Stimulated activated CD4-positive, alpha-beta T cell treated with anti-CD3 and anti-CD28 coated beads, Interleukin-2, amount 100 ng/mL, for 24 hours (primary cell): ENCODE data around the gene KCNQ2.
A peak's percentile ranks its signal among the peaks of the same experiment; 100 is the strongest.

Experiments used
- DNase-seq, 2 donors: peaks; one replicate each; pipeline ENCODE4 v3.0.0-alpha.2; 2020

KCNQ2 gene

DNA sequence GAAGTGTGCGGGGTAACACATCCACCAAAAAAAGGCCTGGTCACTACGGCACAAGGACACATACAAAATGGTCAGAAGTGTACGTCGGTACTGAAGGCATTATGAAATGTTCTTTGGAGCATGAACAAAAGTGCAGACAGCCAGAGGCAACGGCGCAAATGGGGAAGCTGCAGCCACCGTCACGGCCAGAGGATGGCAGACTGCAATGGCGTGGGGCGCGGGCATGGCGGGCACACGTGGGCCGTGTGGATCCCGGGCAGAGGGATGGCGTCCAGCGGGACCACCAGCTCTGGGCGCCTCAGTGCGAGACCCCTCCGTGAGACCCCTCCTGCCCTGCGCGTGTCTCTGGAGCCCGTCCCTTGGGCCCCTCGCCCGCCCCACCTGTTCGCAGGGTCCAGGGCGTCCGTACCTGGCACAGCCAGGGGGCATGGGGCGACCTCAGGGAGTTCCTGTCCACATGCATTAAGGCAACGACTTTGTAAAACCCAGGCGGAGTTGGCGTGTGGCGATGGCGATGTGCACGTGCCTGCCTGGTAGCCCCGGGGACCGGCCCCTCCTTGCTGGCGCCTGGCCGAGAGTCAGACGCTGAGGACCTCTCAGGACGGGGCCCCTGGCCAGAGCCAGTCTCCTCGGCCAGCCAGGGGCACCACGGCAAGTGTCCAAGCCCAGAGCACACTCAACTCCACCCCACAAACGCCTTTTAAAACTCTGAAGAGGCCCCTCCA lies 71.8 kb downstream of the KCNQ2 start:
- no peak for DNase-seq

DNA sequence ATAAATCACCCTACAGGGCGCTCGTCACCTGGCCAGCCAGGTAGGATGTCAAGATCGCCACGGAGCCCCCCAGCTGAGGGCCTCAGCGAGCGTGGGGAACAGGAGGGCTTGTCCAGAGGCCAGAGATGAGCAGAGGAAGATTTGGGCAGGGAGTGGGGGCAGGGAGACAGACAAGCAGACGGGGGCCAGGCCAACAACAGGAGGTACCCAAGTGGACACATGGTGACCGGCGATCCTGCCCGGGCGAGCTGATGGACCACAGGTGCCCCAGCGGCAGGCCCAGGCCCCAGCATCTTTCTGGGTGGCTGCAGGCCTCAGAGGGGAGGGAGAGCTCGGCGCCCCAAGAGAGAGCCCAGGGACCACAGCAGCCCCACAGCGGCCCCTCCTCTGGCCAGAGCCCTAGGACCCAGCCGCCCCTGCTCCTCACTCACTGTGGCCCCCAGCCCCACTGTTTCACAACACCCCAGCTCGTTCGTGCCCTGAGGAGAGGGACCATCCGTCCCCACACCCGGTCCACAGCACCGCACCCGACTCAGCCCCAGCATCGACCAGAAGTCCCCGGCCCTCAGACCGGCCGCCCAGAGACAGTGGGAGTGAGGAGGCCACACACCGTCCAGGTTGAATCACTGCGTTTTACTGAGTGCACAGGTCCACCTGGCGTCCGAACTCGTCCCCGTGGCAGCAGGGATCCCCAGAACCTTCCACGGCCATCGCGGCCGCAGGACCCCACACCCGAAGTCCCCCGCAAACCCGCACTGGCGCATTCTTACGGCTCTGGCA lies 72.7 kb downstream of the KCNQ2 start:
- DNase-seq = no peak

DNA sequence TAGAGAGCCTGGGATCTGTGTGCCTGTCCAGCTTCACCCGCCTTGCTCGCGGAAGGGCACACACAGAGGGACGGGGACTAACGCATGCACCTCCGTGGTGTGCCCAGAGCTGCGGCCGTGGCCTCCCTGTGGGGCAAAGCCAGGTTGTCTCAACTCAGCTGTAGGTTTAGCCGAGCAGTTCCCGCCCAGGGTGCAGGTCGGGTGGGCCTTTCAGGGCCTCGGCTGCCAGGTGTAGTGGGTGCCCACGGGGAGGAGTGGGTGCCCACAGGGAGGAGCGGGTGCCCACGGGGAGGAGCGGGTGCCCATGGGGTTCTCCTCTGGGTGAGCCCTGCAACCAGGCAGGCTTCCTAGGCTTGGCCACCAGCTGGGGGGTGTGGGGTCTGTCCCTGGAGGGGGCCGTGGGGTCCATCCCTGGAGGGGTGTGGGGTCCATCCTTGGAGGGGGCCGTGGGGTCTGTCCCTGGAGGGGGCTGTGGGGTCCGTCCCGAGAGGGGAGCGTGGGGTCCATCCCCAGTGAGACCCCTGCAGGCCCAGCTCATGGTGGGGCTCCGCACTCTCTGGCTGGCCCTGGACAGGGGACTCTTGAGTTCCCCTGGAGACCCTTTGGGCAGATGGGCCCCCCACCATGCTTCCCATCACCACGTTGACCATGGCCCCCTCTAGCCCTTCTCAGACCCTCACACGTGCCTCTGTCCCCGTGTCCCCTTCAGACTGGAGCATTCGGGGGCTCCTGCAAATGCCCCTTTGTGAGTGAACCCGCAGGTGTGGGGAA lies 73.5 kb downstream of the KCNQ2 start:
- DNase-seq = no peak

DNA sequence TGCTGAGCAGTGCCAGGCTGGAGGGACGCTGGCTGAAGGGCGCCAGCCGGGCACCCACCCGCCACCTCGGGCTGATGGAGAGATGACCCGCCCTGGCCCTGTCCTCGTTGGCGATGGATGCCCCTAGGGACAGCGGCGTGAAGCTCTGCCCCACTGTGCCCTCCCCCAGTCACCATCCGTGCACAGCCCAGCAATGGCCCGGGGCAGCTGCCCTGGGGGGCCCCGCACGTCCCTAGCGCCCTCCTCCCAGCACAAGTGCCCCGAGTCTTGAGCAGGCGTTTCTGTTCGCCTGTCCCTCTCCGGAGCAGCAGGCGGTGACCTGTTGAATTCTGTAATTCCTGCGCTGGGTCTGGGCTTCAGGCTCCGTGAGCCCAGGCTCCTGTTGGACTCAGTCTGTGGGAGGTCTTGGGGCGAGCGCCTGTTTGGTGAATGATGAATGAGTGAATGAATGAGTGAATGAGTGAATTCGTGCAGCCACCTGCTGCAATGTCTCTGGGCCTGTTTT lies 74.5 kb downstream of the KCNQ2 start:
- DNase-seq = no peak

DNA sequence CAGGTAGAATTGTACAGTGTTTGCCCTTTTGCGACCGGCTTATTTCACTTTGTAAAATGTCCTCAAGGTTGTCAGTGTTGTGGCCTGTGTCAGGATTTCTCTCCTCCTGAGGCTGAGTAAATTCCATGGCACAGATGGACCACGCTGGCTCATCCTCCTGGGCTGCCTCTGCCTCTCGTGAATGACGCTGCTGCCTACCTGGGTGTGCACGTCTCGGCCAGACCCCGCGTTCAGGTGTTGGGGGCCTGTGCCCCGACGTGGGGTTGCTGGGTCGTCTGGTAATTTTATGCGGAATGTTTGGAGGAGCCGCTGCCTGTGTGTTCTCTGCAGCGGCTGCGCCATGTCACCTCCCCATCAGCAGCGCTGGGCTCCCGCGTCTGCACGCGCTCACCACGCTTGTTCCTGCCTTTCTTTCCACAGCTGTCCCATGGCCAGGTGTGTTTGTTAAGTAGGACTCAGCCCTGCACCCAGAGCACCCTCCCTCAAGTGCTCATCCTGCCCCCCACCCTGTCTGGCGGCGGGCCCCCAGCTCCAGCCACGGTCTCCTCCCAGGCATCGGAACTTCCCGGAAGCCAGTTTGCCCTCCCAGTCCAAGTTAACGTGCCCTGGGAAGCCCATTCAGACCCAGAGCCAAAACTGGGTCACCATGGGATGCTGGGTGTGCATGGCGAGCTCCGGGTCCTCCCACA lies 75.2 kb downstream of the KCNQ2 start:
- DNase-seq = no peak

DNA sequence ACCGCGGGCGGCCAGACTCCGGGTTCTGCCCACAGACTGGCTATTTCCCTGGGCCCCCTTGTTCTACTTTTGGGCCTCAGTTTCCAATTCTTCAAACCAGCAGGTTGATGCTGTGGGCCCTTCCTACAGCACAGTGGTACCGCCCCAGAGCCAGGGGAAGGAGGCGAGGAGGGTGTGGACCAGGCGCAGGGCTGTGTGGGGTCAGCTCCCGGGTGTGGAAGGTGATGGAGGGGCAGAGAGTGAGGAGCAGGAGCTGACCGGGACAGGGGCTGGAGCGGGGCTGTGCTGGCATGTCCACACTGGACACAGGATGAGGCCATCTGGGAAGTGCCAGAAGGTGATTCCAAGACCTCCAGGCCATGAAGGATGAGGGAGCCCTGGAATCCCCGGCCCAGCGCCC lies 76.2 kb downstream of the KCNQ2 start:
- no peak for DNase-seq

DNA sequence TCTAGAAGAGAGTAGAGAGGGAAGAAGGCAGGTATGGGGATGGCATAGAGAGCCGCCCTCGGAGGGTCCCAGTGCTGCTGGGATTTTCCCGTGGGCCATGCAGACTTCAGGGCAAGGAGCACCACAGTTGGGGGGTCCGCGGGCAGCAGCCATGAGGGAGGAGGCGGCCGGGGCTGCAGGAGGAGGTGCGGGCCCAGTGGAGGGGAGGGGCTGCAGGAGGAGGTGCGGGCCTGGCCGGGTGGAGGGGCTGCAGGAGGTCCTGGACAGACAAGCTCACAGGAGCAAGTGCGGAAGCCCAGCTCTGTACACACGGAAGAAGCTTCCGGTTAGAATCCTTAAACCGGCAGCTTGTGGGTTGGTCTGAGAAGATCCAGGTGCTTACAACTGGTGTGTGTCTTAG lies 76.7 kb downstream of the KCNQ2 start:
- DNase-seq = no peak

DNA sequence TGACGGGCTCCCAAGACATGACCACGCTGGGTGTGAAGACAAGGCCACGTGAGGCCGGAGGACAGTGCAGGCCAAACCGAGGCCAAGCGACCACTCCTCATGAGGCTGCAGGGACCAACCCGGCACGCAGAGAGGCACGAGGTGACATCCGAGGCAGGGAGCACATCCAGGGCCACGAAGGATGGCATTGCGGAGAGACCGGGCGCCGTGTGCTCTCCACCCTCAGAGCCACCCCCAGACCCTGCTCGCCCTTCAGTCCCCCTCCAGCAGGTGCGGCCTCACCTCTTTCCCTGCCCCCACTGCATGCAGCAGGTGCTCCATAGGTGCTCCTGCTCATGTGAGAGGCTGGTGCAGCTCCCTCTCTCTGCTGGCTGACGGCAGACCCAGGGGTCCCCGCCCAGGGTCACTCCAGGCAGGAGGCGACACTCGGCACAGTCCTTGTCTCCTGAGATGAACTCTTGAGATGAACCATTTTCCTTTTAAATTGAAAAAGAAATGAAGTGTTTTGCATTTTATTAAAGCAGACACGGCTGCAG lies 77.5 kb downstream of the KCNQ2 start:
- no peak for DNase-seq

DNA sequence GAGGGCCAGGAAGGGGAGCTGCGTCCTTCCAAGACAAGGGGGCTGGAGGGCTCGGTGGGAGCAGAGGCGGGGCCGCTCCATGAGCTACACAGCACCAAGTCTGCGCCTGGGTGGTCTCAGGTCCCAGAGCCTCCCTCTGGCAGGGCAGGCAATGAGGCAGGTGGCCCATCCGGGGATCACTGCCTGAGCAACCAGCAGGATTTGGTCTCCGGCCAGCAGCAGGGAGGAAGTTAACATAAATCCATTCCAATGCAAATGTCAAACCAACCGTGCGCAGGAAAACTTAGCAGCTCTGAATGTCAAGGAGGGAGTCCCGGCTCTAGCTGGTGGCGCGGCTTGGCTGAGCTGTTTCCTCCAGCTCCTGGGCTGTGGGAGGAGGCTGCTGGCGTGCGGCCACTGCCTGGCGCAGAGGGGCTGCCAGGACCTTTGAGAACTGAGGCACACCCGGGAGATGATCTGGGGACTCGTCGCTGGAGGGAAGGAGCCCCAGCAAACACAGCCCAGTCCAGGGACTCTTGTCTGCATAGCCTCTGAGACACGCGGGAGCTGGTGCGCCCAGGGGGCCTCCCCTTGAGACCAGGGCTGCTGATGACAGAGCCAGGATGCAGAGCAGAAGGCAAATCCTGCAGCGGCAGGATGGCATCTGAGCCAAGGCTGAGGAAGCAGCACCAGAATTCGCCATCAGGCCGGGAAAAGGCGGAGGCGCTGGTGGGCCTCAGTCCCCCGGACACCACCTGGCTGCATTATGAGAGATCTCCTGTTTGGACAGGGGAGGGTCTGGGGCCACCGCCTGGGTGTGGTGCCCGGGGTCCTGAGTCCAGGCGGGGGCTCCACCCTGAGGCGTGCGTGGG lies 78.2 kb downstream of the KCNQ2 start:
- DNase-seq = no peak

DNA sequence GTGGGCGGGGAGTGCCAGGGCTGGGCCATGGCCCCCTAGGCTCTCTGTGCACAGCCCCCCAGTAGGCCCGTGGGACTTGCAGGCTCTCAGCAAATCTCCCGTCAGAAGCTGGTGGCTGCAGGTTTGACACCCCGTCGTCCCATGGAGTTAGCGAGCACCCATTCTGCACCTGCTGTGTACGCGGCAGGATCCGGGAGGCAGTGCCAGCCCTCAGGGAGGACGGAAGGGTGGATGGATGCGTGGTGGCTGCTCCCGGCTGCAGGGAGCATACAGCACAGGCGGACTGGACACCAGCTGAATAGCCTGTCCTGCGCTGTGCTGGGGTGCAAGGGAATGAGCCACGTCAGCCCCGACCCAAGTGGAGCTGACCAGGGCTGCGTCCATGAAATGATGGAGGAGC lies 78.9 kb downstream of the KCNQ2 start:
- DNase-seq = no peak

DNA sequence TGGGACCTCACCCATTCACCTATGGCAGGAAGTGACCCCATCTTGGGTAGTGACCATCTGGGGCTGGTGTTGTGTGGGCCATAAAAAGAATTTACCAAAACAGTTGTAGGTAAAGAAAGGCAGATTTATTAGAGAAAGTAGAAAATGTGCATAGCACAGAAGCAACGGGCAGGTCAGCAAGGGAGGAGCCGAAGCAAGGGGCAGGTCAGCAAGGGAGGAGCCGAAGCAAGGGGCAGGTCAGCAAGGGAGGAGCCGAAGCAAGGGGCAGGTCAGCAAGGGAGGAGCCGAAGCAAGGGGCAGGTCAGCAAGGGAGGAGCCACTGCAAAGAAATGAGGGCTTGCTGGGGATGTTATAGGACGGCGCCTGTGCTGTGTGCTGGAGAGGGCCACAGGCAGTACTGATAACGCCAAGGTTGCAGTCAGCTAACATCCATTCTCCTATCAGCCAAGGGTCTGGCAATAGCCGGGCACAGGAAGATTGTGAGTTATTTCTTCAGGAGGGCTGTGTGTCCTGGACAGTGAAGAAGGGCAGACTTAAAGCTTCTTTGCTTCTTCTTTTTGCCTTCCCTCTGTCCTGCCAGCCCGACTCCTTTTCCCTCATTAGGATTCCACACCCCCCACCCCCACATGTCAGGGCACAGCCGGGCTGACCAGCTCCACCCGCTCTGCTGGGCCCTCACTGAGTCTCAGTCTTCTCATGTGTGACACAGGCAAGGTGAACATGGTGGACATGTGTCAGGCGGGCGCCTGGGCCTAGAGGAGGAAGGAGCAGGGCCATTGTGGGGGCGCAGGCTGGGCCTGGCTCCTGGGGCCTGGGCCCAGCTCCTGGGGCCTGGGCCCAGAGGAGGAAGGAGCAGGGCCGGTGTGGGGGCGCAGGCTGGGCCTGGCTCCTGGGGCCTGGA lies 79.7 kb downstream of the KCNQ2 start:
- DNase-seq = no peak

DNA sequence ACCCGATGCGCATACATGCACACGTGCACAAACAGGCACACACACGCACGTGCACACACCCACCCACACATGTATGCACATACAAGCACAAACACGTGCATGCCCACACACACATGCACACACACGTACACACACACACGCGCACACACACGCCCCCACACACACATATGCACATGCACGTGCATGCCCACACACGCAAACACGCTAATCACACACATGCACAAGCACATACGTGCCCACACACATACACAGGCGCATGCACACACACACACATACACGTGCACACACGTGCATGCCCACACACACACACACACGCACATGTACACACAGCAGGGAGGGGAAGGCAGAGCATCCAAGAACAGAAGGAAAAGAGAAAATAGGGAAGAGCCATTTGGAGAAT lies 84.5 kb downstream of the KCNQ2 start:
- no peak for DNase-seq

DNA sequence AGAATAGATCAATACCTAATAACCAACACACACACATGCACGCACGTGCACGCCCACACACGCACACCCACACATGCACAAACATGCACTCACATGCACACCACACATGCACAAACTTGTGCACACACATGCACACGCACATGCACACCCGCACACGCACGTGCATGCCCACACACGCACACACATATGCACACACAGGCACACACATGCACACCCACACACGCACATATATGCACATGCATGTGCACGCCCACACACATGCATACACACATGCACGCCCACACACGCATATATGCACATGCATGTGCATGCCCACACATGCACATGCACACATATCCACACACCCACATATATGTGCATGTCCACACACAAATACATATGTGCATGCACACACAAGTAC lies 85.1 kb downstream of the KCNQ2 start:
- no peak for DNase-seq

DNA sequence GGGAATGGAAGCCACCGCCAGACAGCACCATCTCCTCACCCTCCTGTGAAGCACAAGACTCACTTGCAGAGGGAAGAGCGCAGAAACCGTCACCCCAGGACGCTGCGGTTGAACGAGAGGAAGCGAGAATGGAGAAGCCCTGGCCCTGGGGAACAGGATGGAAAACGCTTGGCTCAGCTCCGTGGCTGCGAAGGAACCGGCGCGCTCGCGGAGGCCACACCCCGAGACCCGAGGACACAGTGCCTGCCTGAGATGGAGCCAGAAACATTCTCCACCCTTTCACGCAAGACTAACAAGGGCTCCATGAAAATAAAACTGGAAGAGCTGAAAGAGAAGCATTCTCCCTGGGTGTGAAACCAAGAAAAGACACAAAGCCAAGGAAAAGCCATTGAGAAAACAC lies 86.0 kb downstream of the KCNQ2 start:
- no peak for DNase-seq

DNA sequence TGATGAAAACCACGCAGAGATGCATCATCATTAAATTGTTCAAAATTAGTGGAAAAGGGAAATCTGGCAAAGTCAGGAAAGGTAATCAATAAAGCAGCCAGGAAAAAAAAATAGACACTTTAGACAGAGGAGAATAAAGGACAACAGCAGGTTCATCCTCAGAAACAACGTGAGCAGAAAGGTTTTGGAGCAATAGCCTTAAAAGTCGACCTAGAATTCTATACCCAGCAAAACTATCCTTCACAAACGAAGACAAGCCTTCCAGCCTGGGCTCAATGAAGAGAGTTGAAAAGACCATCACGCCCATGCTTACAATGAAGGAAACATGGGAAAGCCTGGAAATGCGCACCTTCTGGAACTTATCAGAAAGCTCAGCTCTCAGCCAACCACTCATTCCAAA lies 86.6 kb downstream of the KCNQ2 start:
- DNase-seq = no peak

DNA sequence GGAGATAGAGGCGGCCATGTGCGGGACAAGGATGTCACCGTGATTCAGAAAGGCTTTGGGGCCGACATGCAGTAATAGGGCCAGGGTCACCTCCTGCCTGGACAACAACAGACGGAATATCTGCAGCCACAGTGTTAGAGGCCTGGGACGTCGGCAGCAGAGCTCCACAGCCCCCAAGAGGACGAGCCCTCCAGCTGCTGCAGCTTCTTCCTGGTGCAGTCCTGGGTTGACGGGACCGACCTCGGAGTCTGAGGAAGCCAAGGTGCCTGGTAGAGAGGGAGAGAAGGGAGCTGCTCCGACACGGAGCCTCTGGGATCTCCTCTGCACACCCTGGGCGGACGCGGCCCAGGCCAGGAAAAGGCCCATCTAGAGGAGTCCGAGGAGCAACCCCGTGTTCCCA lies 88.1 kb downstream of the KCNQ2 start:
- DNase-seq = no peak

DNA sequence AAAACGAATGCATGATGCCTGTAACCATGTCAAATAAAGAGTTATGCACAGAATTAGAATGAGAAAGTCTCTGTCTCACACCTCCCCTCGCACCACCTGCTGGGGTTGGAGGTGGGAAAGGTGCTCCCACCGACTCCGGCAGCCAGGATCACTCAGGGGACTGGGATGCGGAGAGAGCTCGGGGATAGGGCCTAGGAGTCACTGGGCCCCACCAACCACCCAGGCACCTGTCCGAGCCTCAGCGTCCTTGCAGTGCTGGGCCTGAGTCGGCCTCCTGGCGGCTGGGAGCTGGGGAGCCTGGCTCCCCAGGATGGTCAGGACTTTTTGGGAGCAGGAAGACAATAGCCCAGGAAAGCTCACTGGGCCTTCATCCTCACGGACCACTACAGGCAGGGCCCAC lies 88.9 kb downstream of the KCNQ2 start:
- no peak for DNase-seq

DNA sequence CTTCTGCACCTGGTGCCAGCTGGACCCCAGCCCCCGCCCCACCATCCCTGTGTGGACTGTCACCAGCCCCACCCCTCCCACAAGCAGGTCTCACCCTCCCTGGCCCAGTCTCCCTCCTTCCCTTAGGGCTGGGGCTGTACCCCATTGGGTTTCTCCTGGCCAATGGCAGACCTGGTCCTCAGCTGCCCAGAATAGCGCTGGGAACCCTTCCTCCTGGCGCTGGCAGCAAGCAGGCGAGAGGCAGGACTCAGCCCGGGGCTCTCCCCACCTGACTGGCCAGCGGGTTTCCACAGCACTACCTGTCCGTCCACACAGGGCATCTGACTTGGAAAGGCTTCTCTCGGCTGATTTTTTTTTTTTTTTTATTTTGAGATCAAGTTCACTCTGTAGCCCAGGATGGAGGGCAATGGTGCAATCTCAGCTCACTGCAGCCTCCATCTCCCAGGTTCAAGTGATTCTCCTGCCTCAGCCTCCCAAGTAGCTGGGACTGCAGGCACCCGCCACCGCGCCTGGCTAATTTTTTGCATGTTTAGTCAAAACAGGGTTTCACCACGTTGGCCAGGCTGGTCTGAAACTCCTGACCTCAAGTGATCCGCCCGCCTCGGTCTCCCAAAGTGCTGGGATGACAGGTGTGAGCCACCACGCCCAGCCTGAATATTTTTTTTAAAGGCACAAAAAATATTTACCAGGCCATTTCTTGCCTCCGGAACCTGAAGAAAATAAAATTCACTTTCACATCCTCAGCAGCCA lies 89.7 kb downstream of the KCNQ2 start:
- DNase-seq = no peak

DNA sequence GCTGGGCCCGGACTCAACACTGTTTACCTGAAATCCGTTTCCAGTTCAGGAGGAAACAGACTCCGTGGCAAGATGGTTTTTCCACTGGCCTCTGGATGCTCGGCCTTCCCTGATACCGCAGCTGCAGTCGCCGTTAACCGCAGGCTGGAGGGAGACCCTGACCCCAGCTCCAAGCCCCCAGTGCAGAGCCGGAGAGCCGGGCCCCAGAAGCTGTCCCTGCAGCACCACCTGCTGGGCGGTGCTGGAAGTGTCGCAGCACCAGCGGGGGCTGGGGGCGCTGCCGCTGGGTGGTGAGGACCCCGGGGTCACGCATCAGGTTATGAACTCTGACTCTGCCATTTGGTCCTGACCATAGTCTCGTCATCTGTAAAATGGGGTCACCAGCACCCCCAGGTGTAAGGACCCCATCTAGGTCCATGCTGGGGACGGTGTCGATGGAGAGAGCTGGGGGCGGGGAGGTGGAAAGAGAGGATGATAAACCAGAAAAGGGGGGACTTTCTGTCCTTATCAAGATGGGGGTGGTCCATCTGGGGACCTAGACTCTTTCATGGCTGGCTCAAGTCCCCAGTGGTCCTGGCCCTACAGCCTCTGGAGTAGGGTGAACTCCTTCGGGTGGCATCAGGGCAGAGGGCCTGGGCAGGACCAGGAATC lies 90.5 kb downstream of the KCNQ2 start:
- peak; percentile 53 to 56 for DNase-seq
